GM19397 (cell line): ENCODE data around the gene EVL.
"Not testable (repeated sequence)": the region's sequence is repeated elsewhere in the genome, so short reads cannot be mapped to it uniquely, and the experiment has no call there.

Experiments
- ATAC-seq: cut with Tn5 transposase; IDR thresholded peaks from one replicate; pipeline ENCODE4 v1.9.1; 2021; ENCODE audit warnings: mild to moderate bottlenecking, moderate library complexity; ENCODE audit not compliant: unreplicated experiment

EVL gene

DNA sequence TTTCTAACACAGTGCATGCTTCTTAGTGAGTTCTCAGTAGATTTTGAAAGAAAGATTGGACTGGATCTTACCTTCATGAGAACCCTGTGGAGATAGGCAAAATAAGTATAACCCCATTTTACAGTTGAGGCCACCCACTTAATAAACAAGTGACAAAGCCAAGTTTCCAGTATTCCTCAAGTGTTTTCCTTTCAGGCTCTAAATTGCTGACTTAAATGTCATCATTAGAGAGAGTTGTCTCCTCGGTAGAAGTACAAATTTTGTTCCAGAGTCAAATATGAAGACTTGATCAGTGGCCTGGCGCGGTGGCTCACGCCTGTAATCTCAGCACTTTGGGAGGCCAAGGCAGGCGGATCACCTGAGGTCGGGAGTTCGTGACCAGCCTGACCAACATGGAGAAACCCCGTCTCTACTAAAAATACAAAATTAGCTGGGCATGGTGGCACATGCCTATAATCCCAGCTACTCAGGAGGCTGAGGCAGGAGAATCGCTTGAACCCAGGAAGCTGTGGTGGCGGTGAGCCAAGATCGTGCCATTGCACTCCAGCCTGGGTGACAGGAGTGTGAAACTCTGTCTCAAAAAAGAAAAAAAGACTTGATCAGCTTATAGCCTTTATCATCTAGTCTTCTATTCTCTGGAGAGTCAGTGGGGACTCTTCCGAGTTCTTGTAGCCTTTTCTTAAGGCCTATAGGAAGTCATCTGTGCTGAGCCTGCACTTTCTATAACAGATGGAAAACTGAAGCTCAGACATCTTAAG, 708 bp upstream of the EVL start:
- ATAC-seq: not testable (repeated sequence)

DNA sequence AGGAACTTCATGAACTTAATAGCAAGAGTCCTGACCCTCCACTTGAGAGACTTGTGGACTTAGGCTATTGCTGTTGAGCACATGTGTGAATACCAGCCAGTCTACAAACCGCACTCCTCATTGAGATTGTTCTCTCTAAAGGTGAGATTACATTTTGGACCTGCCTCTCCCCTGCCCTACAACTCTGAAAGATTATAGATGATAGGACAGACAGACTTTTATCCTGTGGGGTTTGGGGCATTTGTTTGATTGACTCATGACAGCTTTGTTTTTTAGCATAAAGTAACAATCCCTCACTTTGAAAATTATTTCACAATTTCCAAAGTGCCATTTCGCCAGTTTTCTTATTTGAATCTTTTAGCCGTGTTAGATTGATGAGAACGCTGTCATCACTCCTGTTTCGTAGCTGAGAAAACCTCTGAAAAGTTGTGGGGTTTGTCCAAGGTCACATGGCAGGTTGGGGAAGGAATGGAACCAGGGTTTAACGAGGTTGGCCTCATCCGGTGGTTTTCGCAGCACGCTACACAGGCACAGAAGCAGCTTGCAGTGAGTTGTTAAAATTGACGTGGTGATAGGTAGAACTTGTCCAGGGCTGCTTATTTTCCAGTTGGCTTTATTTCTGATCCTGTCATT, 836 bp downstream of the EVL start:
- ATAC-seq: peak; percentile 32

DNA sequence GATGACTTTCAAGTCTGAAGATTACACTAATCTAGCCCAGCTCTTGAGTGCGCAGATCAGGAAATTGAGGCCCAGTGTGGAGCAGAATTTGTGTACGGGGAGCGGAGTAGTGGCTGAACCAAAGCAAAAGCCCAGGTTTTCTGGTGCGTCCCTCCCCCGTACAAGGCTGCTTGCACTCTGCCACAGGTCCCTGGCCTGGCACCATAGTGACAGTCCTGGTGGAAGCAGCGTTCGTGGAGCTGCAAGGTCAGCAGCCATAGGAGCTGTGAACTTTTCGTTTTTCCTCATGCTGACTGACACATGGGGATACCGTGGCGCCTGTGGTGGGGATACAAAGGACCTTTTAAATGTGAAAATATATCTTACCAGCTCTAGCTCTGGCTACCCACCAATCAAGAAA, 1.7 kb downstream of the EVL start:
- no peak for ATAC-seq

DNA sequence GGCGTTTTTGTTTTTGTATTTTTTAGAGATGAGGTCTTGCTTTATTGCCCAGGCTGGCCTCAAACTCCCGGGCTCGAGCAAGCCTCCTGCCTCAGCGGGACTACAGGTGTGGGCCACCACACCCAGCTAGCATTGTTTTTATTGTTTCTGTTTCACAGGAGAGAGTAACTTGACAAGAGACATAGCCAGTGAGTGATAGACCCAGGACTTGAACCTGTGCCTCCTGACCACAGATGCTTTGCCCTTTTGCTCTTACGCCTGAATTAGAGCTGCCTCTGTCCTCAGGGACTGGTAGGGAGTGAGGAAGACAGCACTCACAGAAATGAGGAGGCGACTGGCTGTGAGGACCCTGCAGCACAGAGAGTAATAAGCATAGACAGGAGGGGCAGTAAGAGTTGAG, 2.3 kb downstream of the EVL start:
- ATAC-seq: no peak

DNA sequence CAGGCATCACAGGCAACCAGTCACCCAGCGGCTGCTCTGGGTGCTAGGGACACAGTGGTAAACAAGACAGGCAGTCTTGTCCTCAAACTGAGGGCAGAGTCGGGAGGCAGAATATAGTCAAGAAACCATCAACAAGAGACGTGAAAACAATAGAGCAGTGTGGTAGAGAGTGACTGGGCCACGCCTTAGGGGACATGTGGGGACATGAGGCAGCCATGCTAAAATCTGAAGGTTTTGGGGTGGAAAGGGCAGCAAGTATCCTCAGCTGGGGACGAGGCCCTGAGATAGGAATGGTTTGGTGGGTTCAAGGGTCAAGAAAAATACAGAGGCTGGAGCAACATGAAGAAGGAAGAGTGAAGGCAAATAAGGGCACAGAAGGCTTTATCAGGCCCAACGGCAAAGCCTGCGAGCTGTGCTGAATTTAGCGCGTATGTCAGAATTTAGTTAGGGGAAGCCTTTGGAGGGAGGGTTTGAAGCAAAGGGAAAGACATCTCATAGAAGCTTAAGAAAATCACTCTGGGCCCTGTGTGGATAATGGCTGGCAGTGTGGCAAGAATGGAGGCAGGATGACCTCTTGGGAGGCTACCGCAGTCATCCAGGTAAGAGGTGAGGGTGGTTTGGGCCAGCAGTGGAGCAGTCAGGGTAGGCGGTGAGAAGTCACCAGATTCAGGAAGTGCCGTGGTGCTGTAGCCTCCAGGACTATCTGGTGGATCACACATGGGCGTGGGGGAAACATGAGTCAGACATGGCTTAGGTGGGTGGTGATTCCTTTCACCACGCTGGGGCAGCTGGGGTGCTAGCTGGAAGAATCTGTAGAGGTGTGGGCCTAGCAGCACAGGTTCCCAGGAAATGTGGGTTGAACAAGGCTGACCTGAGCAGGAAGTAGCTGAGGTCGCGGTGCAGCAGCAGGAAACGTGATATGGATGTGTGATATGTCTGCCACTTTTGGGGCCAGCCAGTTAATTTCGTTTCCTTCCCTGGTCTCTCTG, 3.0 kb downstream of the EVL start:
- peak; percentile 31 for ATAC-seq

DNA sequence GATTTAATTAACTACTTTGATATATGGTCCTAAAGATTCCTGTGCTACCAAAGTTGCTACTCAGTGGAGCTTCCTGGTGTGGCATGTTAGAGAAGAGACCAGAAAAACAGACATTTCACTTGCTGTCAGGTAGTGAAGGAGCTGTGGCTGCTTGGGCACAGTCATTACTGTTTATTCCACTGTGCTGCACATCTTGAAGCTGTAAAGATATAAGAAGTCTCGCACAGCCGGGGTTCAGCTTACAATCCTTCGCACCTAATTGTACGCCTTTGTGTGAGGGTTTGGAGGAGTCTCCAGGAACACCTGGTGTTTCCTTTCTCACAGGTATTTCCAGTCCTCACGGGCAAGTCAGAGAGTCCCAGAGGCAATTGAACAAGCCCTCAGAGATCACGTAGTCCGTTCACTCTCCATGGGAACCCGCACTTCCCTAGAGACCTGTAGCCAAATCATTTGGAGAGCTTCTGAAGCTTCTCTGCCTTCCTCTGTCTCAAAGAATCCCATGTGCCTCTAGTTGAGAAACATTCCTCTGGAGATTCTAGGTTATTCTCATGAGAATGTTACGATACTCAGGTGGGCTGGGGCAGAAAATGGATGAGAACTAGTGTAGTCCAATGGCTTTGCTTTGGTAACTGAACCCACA, 4.1 kb downstream of the EVL start:
- no peak for ATAC-seq

DNA sequence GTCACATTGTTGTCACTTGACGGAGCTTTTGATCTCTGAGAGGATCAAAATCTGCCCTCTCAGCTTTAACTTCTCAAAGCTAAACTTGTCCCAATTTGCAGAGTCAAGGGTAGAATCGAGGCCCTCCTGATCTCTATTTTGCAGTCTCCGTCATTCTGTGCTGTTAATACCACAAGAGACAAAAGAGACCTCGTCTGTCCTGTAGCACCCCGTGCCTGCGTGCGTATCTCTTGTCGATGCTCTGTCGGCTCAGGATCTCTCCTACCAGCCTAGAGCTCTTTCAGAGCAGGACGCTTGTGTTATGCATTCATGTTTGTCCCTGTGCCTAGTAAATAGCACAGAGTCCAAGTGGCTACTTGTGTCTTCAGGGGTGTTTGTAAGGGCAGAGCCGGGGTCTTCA, 5.1 kb downstream of the EVL start:
- no peak for ATAC-seq

DNA sequence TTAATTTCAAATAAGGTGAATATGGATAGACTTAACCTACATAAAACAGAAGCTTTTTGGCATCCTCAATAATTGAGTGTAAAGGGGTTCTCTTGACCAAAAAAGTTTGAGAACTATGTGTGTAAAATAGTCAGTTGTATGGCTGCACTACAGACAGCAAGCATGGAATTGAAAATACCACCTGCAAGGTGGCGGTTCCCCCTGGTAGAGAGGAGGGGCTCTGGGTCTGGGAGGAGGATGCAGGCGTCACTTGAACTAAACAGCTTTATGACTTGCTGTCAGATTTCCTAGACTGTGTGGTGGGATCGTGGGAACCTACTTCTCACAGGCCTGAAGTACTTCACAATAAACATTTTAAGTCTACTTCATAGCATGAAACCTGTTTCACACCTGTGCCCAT, 6.3 kb downstream of the EVL start:
- no peak for ATAC-seq

DNA sequence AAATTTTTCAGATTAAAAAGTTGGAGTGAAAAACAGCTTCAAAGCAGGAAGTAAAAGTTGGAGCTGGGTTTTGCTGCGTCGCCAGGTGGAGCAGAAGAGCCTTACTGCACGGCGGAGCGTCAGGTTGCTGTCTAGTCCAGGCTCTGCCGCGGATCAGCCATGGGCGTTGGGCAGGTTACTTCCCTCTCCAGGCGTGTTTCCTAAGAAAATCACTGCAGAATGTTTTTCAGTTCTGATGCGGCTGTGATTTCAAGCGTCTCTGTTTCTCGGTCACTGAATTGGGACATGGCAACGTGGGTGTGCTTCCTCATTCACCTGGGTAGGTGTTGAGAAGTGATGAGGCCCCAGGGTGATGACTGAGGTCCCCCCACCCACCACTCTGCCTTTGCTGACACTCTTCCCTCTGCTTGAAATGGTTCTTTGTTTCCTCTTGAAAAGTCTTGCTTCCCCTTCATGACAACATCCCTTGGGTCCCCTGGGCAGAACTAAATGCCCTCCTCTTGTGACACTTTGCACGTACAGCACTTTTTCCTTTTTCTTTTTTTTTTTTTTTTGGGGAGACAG, 7.6 kb downstream of the EVL start:
- ATAC-seq: no peak

DNA sequence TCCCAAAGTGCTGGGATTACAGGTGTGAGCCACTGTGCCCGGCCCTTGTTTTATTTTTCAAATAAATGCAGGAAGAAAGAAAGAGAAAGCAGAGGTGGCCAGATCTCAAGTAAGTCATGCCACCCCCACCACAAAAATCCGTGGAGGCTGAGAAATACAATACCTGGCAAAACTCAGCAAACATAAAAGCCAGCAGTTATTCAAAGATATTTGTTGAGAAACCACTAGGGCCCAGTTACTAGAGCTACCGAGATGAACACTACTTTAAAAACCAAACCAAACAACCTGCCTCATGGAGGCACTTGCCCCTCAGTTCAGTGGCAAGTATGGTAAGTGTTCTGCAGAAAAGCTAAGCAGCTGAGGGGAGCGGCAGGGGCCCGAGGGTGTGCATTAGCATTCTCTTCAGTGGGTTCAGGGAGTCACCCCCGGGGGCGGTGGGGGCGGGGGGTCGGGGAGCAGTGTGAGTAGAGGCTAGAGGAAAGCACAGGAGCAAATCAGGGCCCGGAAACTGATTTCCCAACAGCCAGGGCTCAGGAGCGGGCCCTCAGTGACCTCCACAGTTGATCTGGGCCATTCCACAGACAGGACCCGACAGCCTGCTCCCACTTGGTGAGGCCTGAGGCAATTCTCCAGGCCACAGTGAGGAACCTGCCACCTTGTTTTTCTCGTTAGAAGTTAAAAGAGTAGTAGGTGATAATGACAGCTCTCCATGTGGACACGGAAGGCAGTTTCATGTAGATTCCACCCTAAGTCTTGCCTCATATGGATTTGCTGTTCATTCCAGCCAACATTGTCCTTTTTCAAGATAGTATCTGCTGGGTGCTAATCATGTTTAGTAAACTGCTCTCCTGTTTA, 8.6 kb downstream of the EVL start:
- ATAC-seq: no peak

DNA sequence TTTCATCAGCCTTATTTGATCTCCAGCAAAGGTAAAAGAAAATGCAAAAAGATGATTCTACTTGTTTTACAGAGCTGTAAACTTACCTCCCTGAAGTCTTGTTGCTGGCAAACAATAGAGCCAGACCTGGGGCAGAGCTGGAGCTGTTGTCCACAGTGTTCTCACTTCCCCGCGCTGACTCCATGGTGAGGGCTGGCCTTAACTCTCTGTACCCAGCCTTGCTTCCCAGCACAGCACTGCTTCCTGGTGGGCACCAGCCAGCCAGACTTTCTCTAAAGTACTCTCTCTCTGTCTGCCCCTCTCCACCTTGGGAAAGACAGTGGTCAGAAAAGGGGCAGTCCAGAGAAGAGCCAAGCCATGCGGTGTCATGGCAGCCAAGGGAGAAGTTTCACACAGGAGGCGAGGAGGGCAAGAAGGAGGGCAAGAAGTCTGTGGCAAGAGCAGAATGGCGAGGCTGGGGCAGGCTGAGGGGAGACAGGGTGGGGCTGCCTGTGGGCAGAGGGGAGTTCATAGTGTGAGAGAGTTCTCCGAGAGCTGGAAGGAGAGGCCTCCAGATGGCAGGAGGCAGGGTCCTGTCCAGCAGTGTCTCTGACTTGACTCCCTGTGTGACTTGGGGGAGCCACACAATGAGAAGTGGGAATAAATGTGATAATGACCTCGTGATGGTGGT, 9.3 kb downstream of the EVL start:
- no peak for ATAC-seq

DNA sequence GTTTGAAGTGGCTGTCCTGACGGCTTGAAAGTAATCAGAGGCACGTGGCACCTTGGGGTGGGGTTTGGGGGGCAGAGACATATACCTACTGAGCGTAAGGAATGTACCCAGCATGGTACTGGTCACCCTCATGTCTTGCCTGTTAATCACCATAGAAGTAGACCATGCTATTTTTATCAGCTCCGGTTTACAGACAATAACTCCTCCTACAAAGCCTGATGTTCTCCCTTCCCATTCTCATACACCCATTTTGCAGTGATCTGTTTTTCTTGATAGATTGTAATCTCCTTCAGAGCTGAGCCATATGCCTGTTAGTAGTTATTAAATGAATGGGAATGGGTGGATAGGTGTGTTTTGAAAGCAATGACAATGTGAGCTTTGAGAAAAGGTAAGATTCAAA, 10.5 kb downstream of the EVL start:
- no peak for ATAC-seq

DNA sequence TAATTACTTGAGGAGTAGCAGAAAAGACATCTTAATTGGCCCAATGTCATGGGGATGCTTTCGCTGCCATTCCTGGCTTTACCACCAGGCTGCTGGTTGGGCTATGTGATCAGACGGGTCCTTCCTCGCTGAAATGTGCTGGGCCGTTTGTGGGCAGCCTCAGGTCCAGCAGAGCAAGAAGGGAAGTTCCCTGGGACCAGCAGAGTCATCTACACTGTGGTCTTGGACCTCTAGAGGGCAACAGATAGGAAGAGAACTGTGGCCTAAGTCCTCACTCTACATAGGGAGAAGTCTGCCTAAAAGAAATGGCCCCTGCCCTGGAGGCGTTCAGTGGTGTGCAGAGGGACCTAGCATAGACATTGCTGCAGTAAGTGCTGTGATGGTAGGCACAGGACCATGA, 10.9 kb downstream of the EVL start:
- no peak for ATAC-seq

DNA sequence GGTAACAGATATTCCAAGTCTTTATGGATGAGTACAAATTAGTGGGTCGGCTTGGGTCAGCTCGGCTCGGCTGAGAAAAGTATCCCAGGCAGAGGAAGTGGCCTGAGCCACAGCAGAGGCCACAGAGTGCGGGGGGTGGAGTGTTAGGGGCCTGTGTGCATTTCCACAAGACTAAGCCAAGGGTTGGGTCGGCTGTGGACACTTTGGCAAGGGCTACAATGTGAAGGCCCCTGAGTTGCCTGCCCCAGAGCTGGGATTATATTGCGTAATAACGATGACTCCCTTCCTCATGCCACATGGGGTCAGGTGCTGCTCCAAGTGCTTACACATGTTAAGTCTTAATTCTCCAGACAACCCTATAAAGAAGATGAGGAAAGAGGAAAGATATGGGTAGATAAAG, 11.4 kb downstream of the EVL start:
- ATAC-seq: no peak

DNA sequence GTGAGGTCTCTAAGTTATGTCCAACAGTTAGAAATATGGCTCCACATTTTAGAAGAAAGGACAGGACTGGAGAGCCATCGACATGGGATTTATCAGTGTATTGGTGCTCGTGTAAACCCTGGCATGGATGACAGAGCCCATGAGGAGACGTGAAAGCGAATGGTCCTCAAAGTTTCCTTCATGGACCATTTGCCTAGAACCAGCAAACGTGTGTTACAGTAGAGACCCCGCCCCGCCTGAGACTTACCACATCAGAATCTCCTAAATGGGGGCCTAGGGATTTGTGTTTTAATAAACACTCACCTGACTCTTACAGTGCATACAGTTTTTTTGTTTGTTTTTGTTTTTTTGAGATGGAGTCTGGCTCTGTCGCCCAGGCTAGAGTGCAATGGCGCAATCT, 12.2 kb downstream of the EVL start:
- ATAC-seq: no peak

DNA sequence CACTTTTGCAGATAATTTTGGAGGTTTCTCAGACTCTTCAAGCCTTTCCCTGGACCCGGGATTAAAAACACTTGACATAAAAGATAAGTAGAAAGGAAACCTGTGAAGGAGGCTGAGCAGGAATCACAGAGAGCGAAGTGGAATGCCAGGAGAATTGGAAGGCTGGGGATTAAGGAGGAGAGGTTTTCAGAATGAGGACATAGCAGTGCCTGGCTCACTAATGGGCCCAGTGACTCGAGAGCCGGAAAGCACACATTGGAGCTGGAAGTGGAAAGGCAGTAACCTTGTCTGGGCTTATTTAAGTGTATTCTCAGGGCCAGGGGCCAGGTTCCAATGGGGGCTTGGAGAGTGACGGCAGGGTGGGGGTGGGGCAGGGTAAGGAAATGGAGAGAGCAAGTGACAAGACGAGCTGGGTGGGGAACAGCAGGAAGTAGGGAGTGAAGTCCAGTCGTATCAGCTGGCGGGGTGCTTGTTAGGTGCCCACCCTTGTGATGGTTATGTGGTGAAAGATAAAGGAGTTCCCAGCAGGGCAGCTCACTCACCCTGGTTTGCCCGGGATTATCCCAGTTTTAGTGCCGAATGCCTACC, 13.1 kb downstream of the EVL start:
- ATAC-seq: no peak

DNA sequence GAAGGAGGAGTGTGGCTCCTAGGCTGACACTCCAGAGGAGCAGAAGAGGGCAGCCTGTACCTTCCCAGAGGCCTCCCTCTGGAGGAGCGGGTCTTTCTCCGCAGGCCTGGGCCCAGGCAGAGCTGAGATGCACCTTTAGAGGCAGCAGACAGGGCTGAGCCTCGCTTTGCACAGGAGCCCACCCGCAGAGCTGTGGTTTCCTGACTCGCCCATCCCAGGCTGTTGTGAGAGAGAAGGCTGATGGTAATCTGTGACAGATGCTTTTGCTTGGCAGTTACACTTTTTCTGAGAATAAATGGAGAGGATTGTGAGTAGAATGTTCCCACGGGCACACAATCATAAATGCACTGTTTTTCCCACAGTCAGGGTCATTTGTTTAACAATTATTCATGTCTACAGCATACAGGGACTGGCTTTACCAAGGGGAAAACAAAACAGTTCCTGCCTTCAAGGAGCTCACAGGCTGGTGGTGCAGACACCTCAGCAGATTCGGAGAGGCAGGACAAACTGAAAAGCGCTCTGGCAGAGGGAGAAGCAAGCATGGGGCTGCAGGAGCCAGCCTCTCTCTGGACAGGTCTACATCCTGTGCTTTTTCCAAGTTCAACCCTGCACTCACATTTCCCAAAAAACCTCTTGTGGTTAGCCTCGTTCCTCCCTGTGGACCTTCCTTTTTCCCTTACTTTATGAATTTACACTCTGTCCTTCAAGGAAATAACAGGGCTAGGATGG, 13.9 kb downstream of the EVL start:
- ATAC-seq: peak; percentile 58

DNA sequence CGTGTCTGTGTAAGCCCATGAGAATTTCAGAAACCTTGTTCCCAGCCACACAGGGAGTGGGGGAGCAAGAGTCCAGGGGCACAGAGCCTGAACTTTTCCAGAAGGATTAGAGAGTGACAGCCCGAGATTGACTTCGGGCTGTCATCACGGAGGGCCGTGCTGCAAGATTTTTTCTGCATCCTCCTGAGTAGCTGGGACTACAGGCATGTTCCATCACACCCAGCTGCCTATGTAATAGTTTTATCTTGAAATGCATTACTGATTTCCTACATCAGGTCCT, 14.4 kb downstream of the EVL start:
- no peak for ATAC-seq

DNA sequence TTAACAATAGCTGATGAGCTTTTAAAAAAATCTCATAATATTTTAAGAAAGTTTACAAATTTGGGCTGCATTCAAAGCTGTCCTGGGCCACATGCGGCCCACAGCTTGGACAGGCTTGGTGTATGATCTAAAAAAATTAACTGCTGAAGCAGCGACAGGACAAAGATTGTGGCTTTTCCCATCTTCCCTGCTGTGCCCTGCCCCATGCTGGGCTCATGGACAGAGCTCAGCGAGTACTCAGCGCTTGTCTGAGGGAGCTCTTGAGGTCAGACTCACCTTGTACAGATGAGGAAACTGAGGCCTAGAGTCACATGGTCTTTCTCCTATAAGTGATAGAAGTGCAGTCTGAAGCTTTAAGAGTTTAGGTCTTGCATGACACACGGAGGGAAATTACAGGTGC, 15.0 kb downstream of the EVL start:
- ATAC-seq: no peak
